BE2C (cell line): ENCODE measurements around the gene PDGFC.

Source experiments
- DNase-seq: peaks from one replicate; pipeline ENCODE4 v3.0.0-alpha.2; 2020
- H3K27me3 ChIP-seq: fragments of 250-450 bp; sonication (Bioruptor Pico); 2 replicates; pipeline ENCODE4 v1.5.1; 2020; ENCODE audit warnings: mild to moderate bottlenecking
- H3K36me3 ChIP-seq: fragments of 250-450 bp; sonication (Bioruptor Pico); 2 replicates; pipeline ENCODE4 v1.5.1; 2020; ENCODE audit warnings: mild to moderate bottlenecking
- H3K4me1 ChIP-seq: fragments of 250-450 bp; sonication (Bioruptor Pico); 2 replicates; pipeline ENCODE4 v1.5.1; 2020
- H3K4me3 ChIP-seq: 2 replicates; pipeline ENCODE4 v1.5.1; 2011; ENCODE audit warnings: low read depth, low read length
- H3K9me3 ChIP-seq: fragments of 250-450 bp; sonication (Bioruptor Pico); 2 replicates; pipeline ENCODE4 v1.5.1; 2020
- CTCF ChIP-seq: IDR thresholded peaks from 2 replicates; pipeline ENCODE4 v1.5.1; 2012; ENCODE audit warnings: mild to moderate bottlenecking, low read depth, low read length

Gene PDGFC

GRCh38 chr4:156763511-156763910, 208.1 kb downstream of the PDGFC start:
- no peaks in the 10 kb centered on the region for H3K4me1 ChIP-seq
- H3K9me3 ChIP-seq: no peaks in the 10 kb centered on the region
- H3K36me3 ChIP-seq: no peaks in the 10 kb centered on the region
- no peak overlapping the region for H3K4me3 ChIP-seq
- no peak for DNase-seq
- no peak for TF ChIP-seq CTCF
- H3K27me3 ChIP-seq: no peaks in the 10 kb centered on the region

GRCh38 chr4:156762851-156763250, 208.7 kb downstream of the PDGFC start:
- no peak for DNase-seq
- Histone ChIP-seq H3K9me3 (no peaks in the 10 kb centered on the region), H3K4me3 (no peak overlapping the region), H3K36me3 (no peaks in the 10 kb centered on the region), H3K4me1 (no peaks in the 10 kb centered on the region), H3K27me3 (no peaks in the 10 kb centered on the region)
- no peak for TF ChIP-seq CTCF

GRCh38 chr4:156756118-156756517, 215.5 kb downstream of the PDGFC start:
- no peak for TF ChIP-seq CTCF
- Histone ChIP-seq H3K4me1 (no peaks in the 10 kb centered on the region), H3K9me3 (no peaks in the 10 kb centered on the region), H3K4me3 (no peak overlapping the region), H3K27me3 (no peaks in the 10 kb centered on the region), H3K36me3 (no peaks in the 10 kb centered on the region)
- no peak for DNase-seq

GRCh38 chr4:156754832-156755570, 216.6 kb downstream of the PDGFC start:
- H3K4me3 ChIP-seq: no peak overlapping the region
- no peak for TF ChIP-seq CTCF
- DNase-seq: no peak
- no peaks in the 10 kb centered on the region for H3K27me3 ChIP-seq
- H3K36me3 ChIP-seq: no peaks in the 10 kb centered on the region
- H3K4me1 ChIP-seq: no peaks in the 10 kb centered on the region
- H3K9me3 ChIP-seq: no peaks in the 10 kb centered on the region

- DNase-seq: no peak
- Histone ChIP-seq H3K36me3 (no peaks in the 10 kb centered on the region), H3K4me3 (no peak overlapping the region), H3K9me3 (no peaks in the 10 kb centered on the region), H3K4me1 (no peaks in the 10 kb centered on the region), H3K27me3 (no peaks in the 10 kb centered on the region)
- no peak for TF ChIP-seq CTCF
These were observed 220.1 kb downstream of the PDGFC start for GRCh38 chr4:156751486-156751885.

- Histone ChIP-seq H3K4me1 (no peaks in the 10 kb centered on the region), H3K36me3 (no peaks in the 10 kb centered on the region), H3K9me3 (no peaks in the 10 kb centered on the region), H3K4me3 (no peak overlapping the region), H3K27me3 (no peaks in the 10 kb centered on the region)
- TF ChIP-seq CTCF: no peak
- no peak for DNase-seq
These were observed 221.9 kb downstream of the PDGFC start for GRCh38 chr4:156749426-156750403.
